Parathyroid adenoma (tissue), 2 donors: ENCODE data around the gene CLCF1.

Source experiments
- H2AFZ ChIP-seq: fragments of 300-600 bp; sonication (generic); one replicate; pipeline ENCODE4 v1.7.0; 2017; ENCODE audit warnings: antibody characterized with exemption, mild to moderate bottlenecking
- H3K27ac ChIP-seq: fragments of 300-600 bp; sonication (generic); one replicate; pipeline ENCODE4 v1.7.0; 2017
- H3K27me3 ChIP-seq: fragments of 300-600 bp; sonication (generic); one replicate; pipeline ENCODE4 v1.7.0; 2017; ENCODE audit warnings: low read length; ENCODE audit not compliant: control insufficient read depth, insufficient read depth
- H3K36me3 ChIP-seq: fragments of 300-600 bp; sonication (generic); one replicate; pipeline ENCODE4 v1.7.0; 2017; ENCODE audit warnings: low read length; ENCODE audit not compliant: control insufficient read depth, insufficient read depth
- H3K4me1 ChIP-seq: fragments of 300-600 bp; sonication (generic); one replicate; pipeline ENCODE4 v1.7.0; 2017; ENCODE audit warnings: control low read depth
- H3K4me2 ChIP-seq: fragments of 300-600 bp; sonication (generic); one replicate; pipeline ENCODE4 v1.7.0; 2017; ENCODE audit warnings: low read length
- H3K4me3 ChIP-seq: fragments of 300-600 bp; sonication (generic); one replicate; pipeline ENCODE4 v1.7.0; 2017; ENCODE audit warnings: low read depth, low read length
- H3K79me2 ChIP-seq: fragments of 300-600 bp; sonication (generic); one replicate; pipeline ENCODE4 v1.7.0; 2017; ENCODE audit warnings: control low read depth
- H3K9ac ChIP-seq: fragments of 300-600 bp; sonication (generic); one replicate; pipeline ENCODE4 v1.7.0; 2017; ENCODE audit warnings: mild to moderate bottlenecking
- H3K9me3 ChIP-seq: fragments of 300-600 bp; sonication (generic); one replicate; pipeline ENCODE4 v1.7.0; 2017; ENCODE audit warnings: low read length; ENCODE audit not compliant: control insufficient read depth
- CTCF ChIP-seq: fragments of 300-600 bp; sonication (generic); IDR thresholded peaks from one replicate; pipeline ENCODE4 v1.7.0; 2017; ENCODE audit warnings: antibody characterized with exemption, mild to moderate bottlenecking
- donor health status: primary hyperparathyroidism.

Gene CLCF1

GRCh38 chr11:67387069-67387468, 13.7 kb upstream of the CLCF1 start:
- TF ChIP-seq CTCF: no peak
- Histone ChIP-seq H3K4me1 (no peaks in the 10 kb centered on the region), H3K4me3 (no peak overlapping the region), H3K27me3 (no peaks in the 10 kb centered on the region), H3K9ac (no peak overlapping the region), H3K36me3 (no peaks in the 10 kb centered on the region), H3K79me2 (no peaks in the 10 kb centered on the region), H3K4me2 (no peak overlapping the region), H2AFZ (no peak overlapping the region), H3K9me3 (no peaks in the 10 kb centered on the region), H3K27ac (no peak overlapping the region)

- Histone ChIP-seq H3K4me3 (no peak overlapping the region), H3K36me3 (no peaks in the 10 kb centered on the region), H3K9ac (no peak overlapping the region), H3K27me3 (no peaks in the 10 kb centered on the region), H2AFZ (no peak overlapping the region), H3K9me3 (no peaks in the 10 kb centered on the region), H3K79me2 (no peaks in the 10 kb centered on the region), H3K4me2 (no peak overlapping the region), H3K4me1 (no peaks in the 10 kb centered on the region), H3K27ac (no peak overlapping the region)
- TF ChIP-seq CTCF: no peak
These were observed 11.5 kb upstream of the CLCF1 start for GRCh38 chr11:67384851-67385366.

GRCh38 chr11:67382276-67383136, 9.1 kb upstream of the CLCF1 start:
- Histone ChIP-seq H2AFZ (no peak overlapping the region), H3K9ac (no peak overlapping the region)

GRCh38 chr11:67381244-67381972, 8.0 kb upstream of the CLCF1 start:
- Histone ChIP-seq H3K9ac (no peak overlapping the region), H3K4me2 (no peak overlapping the region), H2AFZ (no peak overlapping the region), H3K27me3 (no peaks in the 10 kb centered on the region), H3K27ac (no peak overlapping the region), H3K79me2 (no peaks in the 10 kb centered on the region), H3K9me3 (no peaks in the 10 kb centered on the region), H3K4me1 (no peaks in the 10 kb centered on the region), H3K4me3 (no peak overlapping the region), H3K36me3 (no peaks in the 10 kb centered on the region)
- TF ChIP-seq CTCF: no peak

More at GRCh38 chr11:67382276-67383136, 9.1 kb upstream of the CLCF1 start:
- no peak overlapping the region for H3K4me2 ChIP-seq
- TF ChIP-seq CTCF: peak; percentile 89
- H3K4me3 ChIP-seq: no peak overlapping the region
- H3K4me1 ChIP-seq: no peaks in the 10 kb centered on the region
- H3K27ac ChIP-seq: no peak overlapping the region
- H3K79me2 ChIP-seq: no peaks in the 10 kb centered on the region
- H3K36me3 ChIP-seq: no peaks in the 10 kb centered on the region
- no peaks in the 10 kb centered on the region for H3K27me3 ChIP-seq
- H3K9me3 ChIP-seq: no peaks in the 10 kb centered on the region
